MM.1S (cell line): ENCODE measurements around the gene FAM81A.
"Not testable (repeated sequence)": the region's sequence is repeated elsewhere in the genome, so short reads cannot be mapped to it uniquely, and the experiment has no call there.

Source experiments
- DNase-seq: peaks from one replicate; pipeline ENCODE4 v3.0.0-alpha.2; 2015
- H2AFZ ChIP-seq: fragments of 300-600 bp; sonication (generic); 2 replicates; pipeline ENCODE4 v1.6.0; 2016; ENCODE audit warnings: antibody characterized with exemption, low read length
- H3F3A ChIP-seq: fragments of 300-600 bp; sonication (generic); 2 replicates; pipeline ENCODE4 v1.6.1; 2016; ENCODE audit warnings: mild to moderate bottlenecking, antibody characterized with exemption, low read length, moderate library complexity, mixed read lengths; ENCODE audit not compliant: insufficient read depth
- H3K27ac ChIP-seq: fragments of 300-600 bp; sonication (generic); 2 replicates; pipeline ENCODE4 v1.5.1; 2016; ENCODE audit warnings: mild to moderate bottlenecking, low read length
- H3K27me3 ChIP-seq: fragments of 300-600 bp; sonication (generic); replicated peaks from 2 replicates; pipeline ENCODE4 v1.6.0; 2016; ENCODE audit warnings: low read length; ENCODE audit not compliant: insufficient read depth
- H3K36me3 ChIP-seq: fragments of 300-600 bp; sonication (generic); replicated peaks from 2 replicates; pipeline ENCODE4 v1.6.1; 2016; ENCODE audit warnings: mild to moderate bottlenecking, low read length, mixed read lengths; ENCODE audit not compliant: insufficient read depth
- H3K4me1 ChIP-seq: fragments of 300-600 bp; sonication (generic); 2 replicates; pipeline ENCODE4 v1.6.1; 2016; ENCODE audit warnings: low read length, mixed read lengths
- H3K4me2 ChIP-seq: fragments of 300-600 bp; sonication (generic); 2 replicates; pipeline ENCODE4 v1.6.0; 2016; ENCODE audit warnings: low read depth, low read length
- H3K4me3 ChIP-seq: fragments of 300-600 bp; sonication (generic); 2 replicates; pipeline ENCODE4 v1.5.1; 2016; ENCODE audit warnings: low read length, mixed read lengths
- H3K79me2 ChIP-seq: fragments of 300-600 bp; sonication (generic); 2 replicates; pipeline ENCODE4 v1.6.1; 2016; ENCODE audit warnings: mixed run types, low read length, mixed read lengths
- H3K9ac ChIP-seq: fragments of 300-600 bp; sonication (generic); 2 replicates; pipeline ENCODE4 v1.6.1; 2016; ENCODE audit warnings: low read length, mixed read lengths
- H3K9me2 ChIP-seq: fragments of 300-600 bp; sonication (generic); replicated peaks from 2 replicates; pipeline ENCODE4 v1.6.1; 2016; ENCODE audit warnings: mild to moderate bottlenecking, low read length, mixed read lengths; ENCODE audit not compliant: insufficient read depth
- H3K9me3 ChIP-seq: fragments of 300-600 bp; sonication (generic); replicated peaks from 2 replicates; pipeline ENCODE4 v1.6.1; 2016; ENCODE audit warnings: mild to moderate bottlenecking, low read length, mixed read lengths; ENCODE audit not compliant: insufficient read depth
- H4K20me1 ChIP-seq: fragments of 300-600 bp; sonication (generic); 2 replicates; pipeline ENCODE4 v1.6.1; 2016; ENCODE audit warnings: mild to moderate bottlenecking, low read length, moderate library complexity, mixed read lengths; ENCODE audit not compliant: insufficient read depth
- EZH2 ChIP-seq: fragments of 300-600 bp; sonication (generic); optimal IDR thresholded peaks from 2 replicates; pipeline ENCODE3; 2017; ENCODE audit warnings: low read depth, mild to moderate bottlenecking, antibody characterized with exemption, low read length, mixed read lengths
- EZH2phosphoT487 ChIP-seq: fragments of 300-600 bp; sonication (generic); IDR thresholded peaks from 2 replicates; pipeline ENCODE4 v1.6.1; 2018; ENCODE audit warnings: antibody characterized with exemption, low read length
- TF ChIP-seq, protein P1 (sequence below): fragments of 300-600 bp; sonication (generic); IDR thresholded peaks from 2 replicates; pipeline ENCODE4 v1.5.1; 2016; ENCODE audit warnings: antibody characterized with exemption, low read length, mixed read lengths

The FAM81A gene

DNA sequence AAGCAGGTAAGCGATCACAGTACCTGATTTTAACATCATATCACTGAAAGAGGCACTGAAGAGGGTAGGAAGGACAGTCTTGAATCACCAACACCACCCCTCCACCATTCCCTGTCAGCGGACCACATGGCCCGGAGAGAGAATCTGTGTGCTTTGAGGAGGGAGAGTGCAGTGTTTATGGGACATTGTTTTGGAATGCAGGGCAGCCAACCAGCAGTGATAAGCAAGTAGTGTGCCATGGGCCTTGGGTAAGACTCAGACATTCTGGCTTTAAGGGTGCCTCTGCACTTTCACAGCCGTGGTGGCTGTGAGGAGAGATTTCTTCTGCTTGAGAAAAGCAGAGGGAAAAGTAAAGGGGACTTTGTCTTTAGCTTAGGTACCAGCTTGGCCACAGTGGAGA, 46.4 kb downstream of the FAM81A start:
- no peaks in the 10 kb centered on the region for H3K27me3 ChIP-seq
- no peak overlapping the region for H2AFZ ChIP-seq
- H3K36me3 ChIP-seq = no peaks in the 10 kb centered on the region
- no peak overlapping the region for H3K9ac ChIP-seq
- no peaks in the 10 kb centered on the region for H3K4me1 ChIP-seq
- TF ChIP-seq EZH2 (no peak), EZH2phosphoT487 (no peak)
- TF ChIP-seq, protein P1, sequence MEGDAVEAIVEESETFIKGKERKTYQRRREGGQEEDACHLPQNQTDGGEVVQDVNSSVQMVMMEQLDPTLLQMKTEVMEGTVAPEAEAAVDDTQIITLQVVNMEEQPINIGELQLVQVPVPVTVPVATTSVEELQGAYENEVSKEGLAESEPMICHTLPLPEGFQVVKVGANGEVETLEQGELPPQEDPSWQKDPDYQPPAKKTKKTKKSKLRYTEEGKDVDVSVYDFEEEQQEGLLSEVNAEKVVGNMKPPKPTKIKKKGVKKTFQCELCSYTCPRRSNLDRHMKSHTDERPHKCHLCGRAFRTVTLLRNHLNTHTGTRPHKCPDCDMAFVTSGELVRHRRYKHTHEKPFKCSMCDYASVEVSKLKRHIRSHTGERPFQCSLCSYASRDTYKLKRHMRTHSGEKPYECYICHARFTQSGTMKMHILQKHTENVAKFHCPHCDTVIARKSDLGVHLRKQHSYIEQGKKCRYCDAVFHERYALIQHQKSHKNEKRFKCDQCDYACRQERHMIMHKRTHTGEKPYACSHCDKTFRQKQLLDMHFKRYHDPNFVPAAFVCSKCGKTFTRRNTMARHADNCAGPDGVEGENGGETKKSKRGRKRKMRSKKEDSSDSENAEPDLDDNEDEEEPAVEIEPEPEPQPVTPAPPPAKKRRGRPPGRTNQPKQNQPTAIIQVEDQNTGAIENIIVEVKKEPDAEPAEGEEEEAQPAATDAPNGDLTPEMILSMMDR = no peak
- no peak overlapping the region for H3K4me2 ChIP-seq
- no peak overlapping the region for H3K27ac ChIP-seq
- H3F3A ChIP-seq = no peaks in the 10 kb centered on the region
- H3K9me3 ChIP-seq = no peaks in the 10 kb centered on the region
- H3K79me2 ChIP-seq = no peaks in the 10 kb centered on the region
- no peak for DNase-seq
- H3K4me3 ChIP-seq = no peak overlapping the region
- no peaks in the 10 kb centered on the region for H3K9me2 ChIP-seq
- H4K20me1 ChIP-seq = no peaks in the 10 kb centered on the region

DNA sequence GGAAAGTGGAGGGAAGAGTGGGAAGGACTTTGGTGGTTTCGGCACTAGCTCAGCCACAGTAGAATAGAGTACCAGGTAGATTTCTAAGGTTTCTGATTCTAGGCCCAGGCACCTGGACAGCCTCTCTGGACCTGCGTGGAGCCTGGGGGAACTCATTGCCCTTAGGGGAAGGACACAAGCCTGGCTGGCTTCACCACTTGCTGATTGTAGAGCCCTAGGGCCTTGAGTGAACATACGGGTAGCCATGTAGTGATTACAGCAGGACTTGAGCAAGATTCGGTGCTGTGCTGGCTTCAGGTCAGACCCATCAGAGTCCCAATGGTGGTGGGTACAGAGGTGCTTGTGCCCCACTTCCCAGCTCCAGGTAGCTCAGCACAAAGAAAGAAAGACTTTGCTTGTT, 47.0 kb downstream of the FAM81A start:
- no peak for TF ChIP-seq EZH2
- TF ChIP-seq, protein P1 = no peak
- TF ChIP-seq EZH2phosphoT487 = no peak
- H3K4me1 ChIP-seq = no peaks in the 10 kb centered on the region
- H2AFZ ChIP-seq = no peak overlapping the region
- H3K27ac ChIP-seq = no peak overlapping the region
- H3K9ac ChIP-seq = no peak overlapping the region
- H3F3A ChIP-seq = no peaks in the 10 kb centered on the region
- H3K9me2 ChIP-seq = no peaks in the 10 kb centered on the region
- H3K79me2 ChIP-seq = no peaks in the 10 kb centered on the region
- no peaks in the 10 kb centered on the region for H3K36me3 ChIP-seq
- no peaks in the 10 kb centered on the region for H4K20me1 ChIP-seq
- no peak overlapping the region for H3K4me2 ChIP-seq
- H3K4me3 ChIP-seq = no peak overlapping the region
- H3K27me3 ChIP-seq = no peaks in the 10 kb centered on the region
- H3K9me3 ChIP-seq = no peaks in the 10 kb centered on the region
- no peak for DNase-seq

DNA sequence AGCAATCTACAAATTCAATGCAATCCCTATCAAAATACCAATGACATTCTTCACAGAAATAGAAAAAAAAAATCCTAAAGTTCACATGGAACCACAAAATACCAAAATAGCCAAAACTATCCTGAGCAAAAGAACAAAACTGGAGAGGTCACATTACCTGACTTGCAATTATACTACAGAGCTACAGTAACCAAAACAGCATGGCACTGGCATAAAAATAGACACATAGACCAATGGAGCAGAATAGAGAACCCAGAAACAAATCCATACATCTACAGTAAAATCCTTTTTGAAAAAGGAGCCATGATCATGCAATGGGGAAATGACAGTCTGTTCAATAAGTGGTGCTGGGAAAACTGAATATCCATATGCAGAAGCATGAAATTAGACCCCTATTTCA, 51.5 kb downstream of the FAM81A start:
- H4K20me1 ChIP-seq, H3K4me1 ChIP-seq, H3K27ac ChIP-seq, H3K36me3 ChIP-seq, H3K4me3 ChIP-seq, H3K79me2 ChIP-seq, H3K9me3 ChIP-seq, DNase-seq, H3K4me2 ChIP-seq, H3K9me2 ChIP-seq, H2AFZ ChIP-seq, H3F3A ChIP-seq, H3K9ac ChIP-seq, H3K27me3 ChIP-seq: not testable (repeated sequence)

DNA sequence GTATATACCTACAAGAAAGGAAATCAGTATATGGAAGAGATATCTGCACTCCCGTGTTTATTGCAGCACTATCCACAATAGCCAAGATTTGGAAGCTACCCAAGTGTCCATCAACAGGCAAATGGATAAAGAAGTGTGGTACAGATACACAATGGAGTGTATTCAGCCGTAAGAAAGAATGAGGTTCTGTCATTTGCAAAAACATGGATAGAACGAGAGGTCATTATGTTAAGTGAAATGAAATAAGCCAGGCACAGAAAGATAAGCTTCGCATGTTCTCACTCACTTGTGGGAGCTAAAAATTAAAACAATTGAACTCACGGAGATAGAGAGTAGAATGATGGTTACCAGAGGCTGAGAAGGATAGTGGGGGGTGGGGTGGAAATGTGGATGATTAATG, 53.1 kb downstream of the FAM81A start:
- Histone ChIP-seq H3K27ac (no peak overlapping the region), H4K20me1 (no peaks in the 10 kb centered on the region), H2AFZ (no peak overlapping the region), H3K9me3 (no peaks in the 10 kb centered on the region), H3K79me2 (no peaks in the 10 kb centered on the region), H3K27me3 (no peaks in the 10 kb centered on the region), H3K9me2 (no peaks in the 10 kb centered on the region), H3K9ac (no peak overlapping the region), H3K4me3 (no peak overlapping the region), H3F3A (no peaks in the 10 kb centered on the region), H3K36me3 (no peaks in the 10 kb centered on the region), H3K4me2 (no peak overlapping the region), H3K4me1 (no peaks in the 10 kb centered on the region)
- no peak for DNase-seq
- TF ChIP-seq EZH2 = no peak
- TF ChIP-seq, protein P1 = no peak
